Activated CD4-positive, alpha-beta T cell treated with anti-CD3 and anti-CD28 coated beads for 1 hour (primary cell): ENCODE results near the gene DYRK1A.
A peak's percentile ranks its signal among the peaks of the same experiment; 100 is the strongest.

Source experiments
- DNase-seq: peaks from one replicate; pipeline ENCODE4 v3.0.0-alpha.2; 2020

DYRK1A gene

GRCh38 chr21:37365517-37366481 lies 774 bp upstream of the DYRK1A start:
- DNase-seq = peak; percentile 43

GRCh38 chr21:37367336-37367702 lies 746 bp downstream of the DYRK1A start:
- DNase-seq = no peak

- no peak for DNase-seq
Measured at GRCh38 chr21:37367703-37368540, 1.3 kb downstream of the DYRK1A start.

DNA sequence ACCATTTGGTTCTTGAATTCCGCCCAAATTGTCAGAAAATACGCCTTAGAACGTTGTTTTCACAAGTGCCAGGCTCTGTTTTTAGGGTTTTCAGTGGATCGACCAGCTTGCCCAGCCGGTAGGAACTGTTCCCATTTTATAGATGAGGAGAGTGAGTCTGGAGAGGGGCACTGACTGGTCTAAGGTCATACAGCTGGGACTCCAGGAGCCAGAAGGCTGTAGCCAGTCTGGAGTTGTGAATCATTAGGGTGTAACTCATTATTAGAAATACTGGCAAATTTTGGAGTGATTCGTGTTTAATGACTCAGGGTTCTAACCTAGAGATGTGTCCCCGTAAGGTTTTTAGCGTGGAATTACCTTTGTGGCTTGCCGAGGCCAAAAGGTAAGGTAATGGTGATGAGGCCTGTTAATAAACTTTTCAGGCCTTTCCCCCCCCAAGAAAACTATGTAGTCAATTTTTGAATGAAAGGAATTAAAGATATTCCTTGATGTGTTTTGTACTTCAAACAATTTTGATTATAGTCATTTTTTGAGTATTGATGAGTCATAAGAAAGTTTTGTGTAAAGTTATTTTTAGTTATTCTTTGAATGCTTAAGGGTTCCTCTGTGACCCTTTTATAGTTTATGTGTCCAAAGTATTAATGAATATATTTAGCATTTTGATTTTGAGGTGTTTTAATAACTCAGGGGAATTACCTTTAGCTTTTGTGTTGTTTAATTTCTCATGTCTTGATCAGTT lies 2.1 kb downstream of the DYRK1A start:
- no peak for DNase-seq

GRCh38 chr21:37369307-37369854 lies 2.8 kb downstream of the DYRK1A start:
- DNase-seq = no peak

DNA sequence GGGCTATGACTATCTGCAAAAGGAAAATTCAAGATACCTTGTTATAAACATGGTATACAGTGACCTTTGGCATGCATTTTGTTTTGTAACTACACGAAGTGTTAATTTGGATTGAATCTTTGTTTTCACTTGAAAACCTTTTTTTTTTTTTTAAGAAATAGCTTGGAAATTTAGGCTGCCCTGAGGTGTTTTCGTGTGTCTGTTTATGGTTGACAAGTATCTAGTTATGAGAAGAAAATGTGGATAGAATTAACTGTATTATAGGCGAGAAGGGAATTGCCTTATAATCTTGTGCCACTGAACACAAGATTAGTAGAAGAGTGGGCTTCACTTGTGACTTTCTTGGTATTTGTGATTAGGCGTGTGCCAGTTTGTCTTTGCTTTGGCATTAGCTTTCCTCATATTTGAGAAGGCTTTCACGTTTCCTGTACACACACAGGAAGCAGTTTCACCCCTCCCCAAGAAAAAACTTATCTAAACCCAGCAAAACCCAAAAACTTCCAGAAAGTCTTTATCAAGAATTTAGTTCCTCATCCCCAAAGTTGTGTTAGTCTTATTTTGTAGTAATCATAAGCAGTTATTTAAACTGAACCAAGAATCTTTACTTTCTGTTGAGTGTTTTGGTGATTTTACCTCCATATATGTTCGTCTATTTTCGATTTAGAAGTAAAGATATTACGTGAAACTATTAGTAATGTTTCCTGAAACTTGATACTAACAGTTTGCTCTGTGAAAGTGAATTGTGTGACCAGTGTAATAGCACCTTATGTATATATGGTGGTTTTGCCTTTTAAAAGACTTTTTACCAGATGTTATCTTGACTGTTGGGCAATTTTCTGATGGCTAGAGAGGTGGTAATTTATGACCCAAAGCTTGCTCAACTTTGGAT lies 3.8 kb downstream of the DYRK1A start:
- no peak for DNase-seq

GRCh38 chr21:37371041-37371397 lies 4.4 kb downstream of the DYRK1A start:
- no peak for DNase-seq

DNA sequence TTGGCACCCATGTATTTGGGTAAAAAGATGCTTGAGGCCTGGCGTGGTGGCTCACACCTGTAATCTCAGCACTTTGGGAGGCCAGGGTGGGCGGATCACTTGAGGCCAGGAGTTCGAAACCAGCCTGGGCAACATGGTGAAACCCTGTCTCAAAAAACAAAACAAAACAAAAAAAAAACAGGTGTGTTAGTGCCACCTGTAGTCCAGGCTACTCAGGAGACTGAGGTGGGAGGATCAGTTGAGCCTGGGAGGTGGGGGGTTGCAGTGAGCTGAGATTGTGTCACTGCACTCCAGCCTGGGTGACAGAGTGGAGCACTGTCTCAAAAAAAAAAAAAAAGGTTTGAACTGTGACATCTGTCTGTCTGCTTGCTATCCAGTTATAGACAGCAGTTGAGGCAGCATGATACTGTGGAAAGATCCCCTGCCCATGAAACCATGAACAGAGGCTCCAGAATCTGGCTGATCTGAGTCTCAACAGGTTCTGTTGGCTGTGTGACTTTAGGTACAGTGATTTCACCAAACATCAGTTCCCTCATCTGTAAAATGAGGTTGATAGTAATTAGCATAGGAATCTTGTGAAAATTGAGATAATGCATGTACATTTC lies 5.7 kb downstream of the DYRK1A start:
- no peak for DNase-seq

- no peak for DNase-seq
Measured at GRCh38 chr21:37372951-37373350, 6.4 kb downstream of the DYRK1A start.

GRCh38 chr21:37373539-37373938 lies 7.0 kb downstream of the DYRK1A start:
- no peak for DNase-seq

DNA sequence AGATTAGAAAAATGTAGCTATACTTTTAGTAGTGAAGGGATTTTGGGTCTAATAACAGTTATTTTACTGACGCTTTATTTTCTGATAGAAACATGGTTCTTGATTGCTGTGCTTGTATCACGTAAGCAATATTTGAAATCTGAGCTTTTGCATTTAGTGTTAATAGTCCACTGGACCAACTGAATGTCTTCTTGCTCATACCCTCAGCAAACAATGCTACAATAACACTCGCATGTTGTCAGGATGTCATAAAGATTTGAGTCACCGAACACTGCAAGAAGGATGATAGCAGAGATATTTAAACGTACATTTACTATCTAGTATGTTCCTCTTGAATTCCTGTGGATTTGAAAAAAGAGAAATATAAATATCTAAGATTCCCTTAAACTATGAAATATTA lies 7.5 kb downstream of the DYRK1A start:
- DNase-seq = no peak

DNA sequence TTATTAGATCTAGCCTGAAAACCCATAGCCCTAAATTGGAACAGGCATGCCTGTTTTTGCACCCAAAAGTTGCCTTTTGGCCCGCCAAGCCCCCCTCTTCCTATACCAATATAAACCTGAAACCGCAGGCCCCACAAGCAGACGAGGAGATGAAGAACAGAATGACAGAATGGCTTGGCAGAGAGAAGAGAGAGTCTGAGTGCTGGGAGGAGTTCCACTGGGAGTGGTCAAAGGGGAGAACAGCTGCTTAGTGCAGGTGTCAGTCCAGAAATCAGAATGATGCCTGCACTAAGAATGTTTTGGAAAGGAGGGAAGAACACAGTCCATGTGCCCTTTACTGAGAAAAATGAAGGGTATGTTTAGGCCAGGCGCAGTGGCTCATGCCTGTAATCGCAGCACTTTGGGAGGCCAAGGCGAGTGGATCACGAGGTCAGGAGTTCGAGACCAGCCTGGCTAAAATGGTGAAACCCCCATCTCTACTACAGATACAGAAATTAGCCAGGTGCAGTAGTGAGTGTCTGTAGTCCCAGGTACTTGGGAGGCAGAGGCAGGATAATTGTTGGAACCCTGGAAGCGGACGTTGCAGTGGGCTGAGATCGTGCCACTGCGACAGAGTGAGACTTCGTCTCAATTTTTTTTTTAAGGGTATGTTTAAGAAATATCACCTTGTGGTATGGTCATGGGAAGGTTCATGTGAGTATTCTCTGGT lies 9.4 kb downstream of the DYRK1A start:
- DNase-seq = no peak

DNA sequence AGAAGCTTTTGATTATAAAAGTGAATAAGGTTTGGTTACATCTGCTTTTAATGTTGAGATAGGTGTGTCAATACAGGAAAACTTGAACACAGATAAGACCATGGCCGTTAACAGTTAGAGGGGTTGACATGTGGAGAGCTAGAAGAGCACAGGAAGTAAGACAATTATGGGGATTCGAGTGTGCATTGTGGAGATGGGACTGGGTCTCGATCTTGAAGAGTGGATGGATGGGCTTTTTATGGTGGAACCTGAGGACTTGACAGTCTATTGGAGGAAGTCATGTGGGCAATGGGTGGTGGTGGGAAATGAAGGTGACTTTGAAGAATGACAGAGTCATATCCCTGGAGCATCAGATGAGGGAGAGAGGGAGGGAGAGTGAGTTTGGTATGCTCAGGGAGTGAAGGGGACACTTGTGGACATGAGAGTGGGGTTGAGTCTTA lies 12.1 kb downstream of the DYRK1A start:
- DNase-seq = no peak

DNA sequence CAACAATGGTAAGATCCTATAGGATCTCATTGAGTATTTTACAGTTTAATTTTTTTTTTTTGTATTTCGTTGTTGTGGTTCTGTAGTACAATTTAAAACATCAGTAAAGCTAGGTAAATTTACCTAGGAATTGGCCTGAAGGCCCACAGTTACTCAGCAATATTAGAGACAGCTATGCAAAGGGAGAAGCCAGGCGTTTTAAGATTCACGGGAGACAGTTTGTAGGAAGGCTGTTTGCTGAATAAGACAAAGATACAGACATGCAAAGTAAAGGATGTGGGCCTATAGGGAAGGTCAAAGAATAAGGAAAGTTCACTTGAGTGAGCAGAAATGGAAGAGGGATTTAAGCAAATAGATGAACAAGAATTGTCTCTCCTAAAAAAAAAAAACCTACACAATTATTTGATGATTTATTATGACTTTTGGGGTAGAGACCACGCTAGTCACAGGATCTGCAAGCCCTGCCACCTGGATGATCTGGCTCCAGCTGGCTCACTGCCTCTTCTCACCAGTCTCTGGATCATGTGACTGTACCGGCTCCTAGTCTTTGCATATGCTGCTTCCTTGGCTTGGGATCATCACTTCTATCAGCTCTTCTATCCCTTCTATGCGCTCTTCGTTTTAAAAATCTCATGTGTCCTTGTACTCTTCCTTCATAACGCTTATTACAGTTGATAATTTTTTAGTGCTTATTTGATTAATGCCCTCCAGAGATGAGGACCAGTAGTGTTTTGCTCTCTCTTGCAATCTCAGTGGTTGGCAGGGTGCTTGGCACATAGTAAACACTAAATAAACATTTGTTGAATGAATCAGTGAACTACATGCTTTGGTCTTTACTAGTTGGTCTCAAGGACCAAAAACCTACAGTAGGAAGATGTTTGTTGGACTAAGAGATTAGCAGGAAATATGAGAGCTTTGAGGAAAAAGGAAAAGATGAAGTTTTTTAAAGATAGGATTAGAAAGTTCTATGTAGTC lies 14.1 kb downstream of the DYRK1A start:
- no peak for DNase-seq

DNA sequence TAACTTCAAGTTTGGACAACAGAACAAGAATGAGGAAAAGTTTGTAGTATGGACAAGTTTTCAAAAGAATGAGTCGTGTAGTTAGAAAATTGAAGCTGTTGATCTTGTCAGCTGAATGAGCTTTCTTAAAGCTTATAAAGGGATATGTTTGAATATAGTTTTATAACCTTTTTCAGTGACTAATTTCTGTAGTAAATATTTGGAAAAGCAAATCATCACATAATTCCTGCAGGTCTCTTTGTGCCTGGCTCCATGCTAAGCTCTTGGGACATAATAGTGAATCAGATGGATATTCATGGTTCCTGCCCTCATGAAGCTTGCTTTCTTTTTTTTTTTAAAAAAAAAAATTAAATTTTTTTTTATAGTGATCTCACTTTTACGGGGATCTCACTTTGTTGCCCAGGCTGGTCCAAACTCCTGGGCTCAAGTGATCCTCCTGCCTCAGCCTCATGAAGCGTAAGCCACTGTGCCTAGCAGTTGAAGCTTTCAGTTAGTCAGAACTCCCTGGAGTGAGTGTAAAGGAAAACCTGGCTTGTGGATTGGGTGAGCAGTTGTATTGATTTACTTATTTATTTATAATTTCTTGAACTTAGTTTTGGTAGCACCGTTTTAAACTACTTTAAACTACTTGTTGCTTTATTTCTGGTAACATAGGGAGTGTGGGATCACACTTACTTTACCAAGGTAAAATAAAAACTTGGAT lies 15.5 kb downstream of the DYRK1A start:
- DNase-seq = no peak

GRCh38 chr21:37383086-37383485 lies 16.5 kb downstream of the DYRK1A start:
- no peak for DNase-seq

GRCh38 chr21:37383784-37384311 lies 17.3 kb downstream of the DYRK1A start:
- no peak for DNase-seq

GRCh38 chr21:37384416-37384815 lies 17.8 kb downstream of the DYRK1A start:
- no peak for DNase-seq
